Measurements from ENCODE around the gene SPATA21.
A peak's percentile ranks its signal among the peaks of the same experiment; 100 is the strongest.
"Not testable (repeated sequence)": the region's sequence is repeated elsewhere in the genome, so short reads cannot be mapped to it uniquely, and the experiment has no call there.

SPATA21 gene

DNA sequence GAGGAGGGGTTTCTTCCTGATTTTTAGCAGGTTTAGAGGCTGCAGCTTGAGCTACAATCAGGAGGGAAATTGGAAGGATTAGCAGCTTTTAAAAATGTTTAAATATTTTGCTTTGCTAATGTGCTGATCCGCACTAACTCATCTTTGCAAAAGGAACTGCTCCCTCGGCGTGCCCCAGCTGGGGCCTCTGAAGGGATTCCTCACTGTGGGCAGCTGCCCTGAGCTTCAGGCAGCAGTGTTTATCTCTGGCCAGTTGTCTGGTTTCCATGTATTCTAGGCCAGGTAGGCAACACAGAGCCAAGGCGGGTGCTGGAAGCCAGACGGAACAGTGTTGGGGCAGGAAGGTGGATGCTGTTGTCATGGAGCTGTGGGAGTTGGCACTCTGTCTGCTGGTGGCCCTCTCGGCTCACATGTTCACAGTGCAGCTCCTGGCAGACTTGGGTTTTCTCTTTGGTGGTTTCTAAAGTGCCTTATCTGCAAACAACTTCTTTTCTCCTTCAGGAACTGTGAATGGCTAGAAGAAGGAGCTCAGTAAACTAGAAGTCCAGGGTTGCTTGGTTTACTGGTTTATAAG is 22.2 kb upstream of the SPATA21 start:
- no peak for DNase-seq (ENCODE audit: low read depth)
- TF ChIP-seq, protein P1, sequence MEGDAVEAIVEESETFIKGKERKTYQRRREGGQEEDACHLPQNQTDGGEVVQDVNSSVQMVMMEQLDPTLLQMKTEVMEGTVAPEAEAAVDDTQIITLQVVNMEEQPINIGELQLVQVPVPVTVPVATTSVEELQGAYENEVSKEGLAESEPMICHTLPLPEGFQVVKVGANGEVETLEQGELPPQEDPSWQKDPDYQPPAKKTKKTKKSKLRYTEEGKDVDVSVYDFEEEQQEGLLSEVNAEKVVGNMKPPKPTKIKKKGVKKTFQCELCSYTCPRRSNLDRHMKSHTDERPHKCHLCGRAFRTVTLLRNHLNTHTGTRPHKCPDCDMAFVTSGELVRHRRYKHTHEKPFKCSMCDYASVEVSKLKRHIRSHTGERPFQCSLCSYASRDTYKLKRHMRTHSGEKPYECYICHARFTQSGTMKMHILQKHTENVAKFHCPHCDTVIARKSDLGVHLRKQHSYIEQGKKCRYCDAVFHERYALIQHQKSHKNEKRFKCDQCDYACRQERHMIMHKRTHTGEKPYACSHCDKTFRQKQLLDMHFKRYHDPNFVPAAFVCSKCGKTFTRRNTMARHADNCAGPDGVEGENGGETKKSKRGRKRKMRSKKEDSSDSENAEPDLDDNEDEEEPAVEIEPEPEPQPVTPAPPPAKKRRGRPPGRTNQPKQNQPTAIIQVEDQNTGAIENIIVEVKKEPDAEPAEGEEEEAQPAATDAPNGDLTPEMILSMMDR (IDR thresholded peaks at IDR 0.05; ENCODE audit: insufficient read depth, low read depth, low read length, missing control alignments) = no peak
- H3K4me3 ChIP-seq (ENCODE audit: low read depth, low read length) = no peak overlapping the region

DNA sequence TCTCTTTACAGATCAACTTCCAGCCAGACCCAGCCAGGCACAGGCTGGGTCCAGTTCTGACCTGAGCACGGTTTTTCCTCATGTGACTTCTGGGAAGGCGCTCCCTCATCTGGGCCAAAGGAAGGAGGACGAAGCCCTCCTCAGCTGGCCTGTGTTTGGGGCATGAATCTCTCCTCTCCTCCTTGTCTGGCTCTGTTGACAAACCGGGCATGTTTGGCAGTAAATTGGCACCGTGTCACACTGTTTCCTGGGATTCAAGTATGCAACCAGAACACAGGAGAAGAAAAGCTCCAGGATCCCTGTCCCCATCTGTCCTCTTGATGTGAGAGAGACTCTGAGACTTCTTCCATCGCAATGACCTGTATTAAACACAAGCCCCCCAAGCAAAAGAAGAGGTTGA is 21.6 kb upstream of the SPATA21 start:
- no peak overlapping the region for H3K4me3 ChIP-seq (ENCODE audit: low read depth, low read length)
- no peak for DNase-seq (ENCODE audit: low read depth)
- TF ChIP-seq, protein P1 (IDR thresholded peaks at IDR 0.05; ENCODE audit: insufficient read depth, low read depth, low read length, missing control alignments) = no peak

DNA sequence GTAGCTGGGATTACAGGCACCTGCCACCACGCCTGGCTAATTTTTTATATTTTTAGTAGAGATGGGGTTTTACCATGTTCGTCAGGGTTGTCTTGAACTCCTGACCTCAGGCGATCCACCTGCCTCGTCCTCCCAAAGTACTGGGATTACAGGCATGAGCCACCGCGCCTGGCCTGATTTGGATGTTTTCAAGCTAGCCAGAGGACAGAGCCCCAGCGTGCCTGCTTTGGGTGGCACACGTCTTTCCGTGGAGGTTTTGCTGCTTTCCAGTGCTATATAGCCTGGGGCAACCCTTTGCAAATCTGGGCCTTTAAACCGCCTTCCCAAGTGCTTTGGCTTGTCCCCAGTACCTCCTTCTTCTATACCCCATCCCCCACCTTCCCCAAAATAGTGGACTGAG is 18.9 kb upstream of the SPATA21 start:
- H3K4me3 ChIP-seq (ENCODE audit: low read depth, low read length); DNase-seq (ENCODE audit: low read depth): not testable (repeated sequence)

DNA sequence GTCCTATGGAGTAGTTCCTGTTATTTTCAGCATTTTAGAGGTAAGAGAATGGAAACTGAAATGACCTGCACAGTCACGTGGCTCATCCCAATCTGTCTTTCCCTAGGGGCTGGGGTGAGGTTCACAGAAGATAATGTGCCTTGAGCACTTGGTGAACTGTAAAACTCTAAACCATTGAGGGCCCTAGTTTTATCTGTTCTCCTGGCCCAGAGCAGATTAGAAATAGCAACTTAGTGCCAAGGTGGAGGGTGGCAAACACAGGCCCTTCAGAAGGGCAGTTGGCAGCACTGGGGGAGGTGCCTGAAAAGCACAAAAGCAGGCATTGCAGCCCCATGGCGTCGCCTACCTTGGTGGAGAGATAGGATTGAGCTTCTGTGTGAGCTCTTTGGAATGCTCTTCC is 17.7 kb upstream of the SPATA21 start:
- not testable (repeated sequence) for H3K4me3 ChIP-seq (ENCODE audit: low read depth, low read length); DNase-seq (ENCODE audit: low read depth)

DNA sequence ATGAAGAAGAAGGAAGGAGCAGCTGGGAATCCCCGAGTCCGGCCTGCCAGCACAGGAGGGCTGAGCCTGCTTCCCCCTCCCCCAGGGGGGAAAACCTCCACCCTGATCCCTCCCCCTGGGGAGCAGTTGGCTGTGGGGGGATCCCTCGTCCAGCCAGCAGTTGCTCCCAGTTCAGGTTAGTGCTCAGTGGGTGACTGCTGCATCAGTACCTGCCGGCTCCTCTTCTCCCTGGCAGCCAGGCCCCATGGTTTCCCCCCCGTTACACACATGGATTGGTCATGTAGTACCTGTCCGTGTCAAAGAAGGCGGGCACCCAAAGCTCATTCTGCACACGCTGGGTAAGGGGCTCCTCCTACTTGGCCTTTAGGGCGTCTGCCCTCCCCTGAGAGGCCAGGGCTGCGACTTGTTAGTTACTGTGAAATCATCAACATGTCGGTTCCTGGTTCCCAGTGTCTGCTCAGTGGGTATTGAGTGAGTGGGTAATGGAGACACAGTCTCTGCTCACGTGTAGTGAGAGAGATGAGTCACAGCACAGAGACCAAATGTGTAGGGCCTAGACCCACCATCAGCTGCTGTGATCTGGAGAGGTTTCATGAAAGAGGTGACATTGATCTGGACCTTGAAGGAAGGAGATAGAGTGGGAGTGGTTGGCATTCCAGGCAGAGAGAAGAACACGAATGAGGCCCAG is 14.8 kb upstream of the SPATA21 start:
- H3K4me3 ChIP-seq (ENCODE audit: low read depth, low read length) = no peak overlapping the region
- TF ChIP-seq, protein P1 (IDR thresholded peaks at IDR 0.05; ENCODE audit: insufficient read depth, low read depth, low read length, missing control alignments) = no peak
- DNase-seq (ENCODE audit: low read depth) = peak; percentile 69

DNA sequence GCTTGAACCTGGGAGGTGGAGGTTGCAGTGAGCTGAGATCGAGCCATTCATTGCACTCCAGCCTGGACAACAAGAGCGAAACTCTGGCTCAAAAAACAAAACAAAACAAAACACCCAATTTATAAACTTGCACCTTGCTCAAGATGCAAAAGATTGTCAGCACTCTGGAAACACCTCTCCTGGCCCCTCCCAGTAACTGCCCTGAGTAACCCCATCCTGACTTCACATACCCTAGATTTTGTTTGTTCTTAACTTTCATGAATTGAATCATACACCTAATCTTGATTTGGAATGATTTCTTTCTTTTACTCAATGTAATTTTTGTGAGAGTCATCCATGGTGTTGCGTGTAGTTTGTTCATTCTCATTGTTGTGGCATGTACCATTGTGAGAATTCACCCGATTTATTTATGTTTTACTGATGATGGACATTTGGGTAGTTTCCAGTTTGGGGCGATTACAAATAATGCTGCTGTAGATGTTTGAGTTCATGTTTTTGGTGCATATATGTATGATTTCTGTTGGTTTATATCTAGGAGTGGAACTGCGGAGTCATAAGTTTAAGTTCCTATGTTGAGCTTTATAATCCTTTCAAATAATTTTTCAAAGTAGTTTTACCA is 13.7 kb upstream of the SPATA21 start:
- H3K4me3 ChIP-seq (ENCODE audit: low read depth, low read length) = peak overlapping the region; percentile 16
- TF ChIP-seq, protein P1 (IDR thresholded peaks at IDR 0.05; ENCODE audit: insufficient read depth, low read depth, low read length, missing control alignments) = no peak
- peak; percentile 60 for DNase-seq (ENCODE audit: low read depth)

DNA sequence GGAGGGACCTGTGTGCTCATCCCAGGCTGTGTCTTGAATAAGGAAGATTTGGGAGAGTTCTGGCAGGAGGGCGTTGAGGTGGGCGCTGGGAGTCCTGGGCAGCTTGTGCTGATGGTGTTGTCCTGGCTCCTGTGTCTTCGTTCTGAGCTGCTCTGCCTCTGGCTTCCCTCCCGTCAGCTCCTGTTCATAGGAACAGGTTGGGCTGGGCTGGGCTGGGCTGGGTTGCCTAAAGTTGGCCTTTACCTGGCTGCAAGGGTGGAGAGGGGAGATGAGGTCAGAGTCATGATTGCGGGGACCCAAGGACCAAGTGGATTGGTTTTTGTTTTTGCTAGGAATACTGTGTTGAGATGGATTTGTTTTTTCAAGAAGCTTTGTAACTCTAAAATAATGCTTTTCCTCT is 12.4 kb upstream of the SPATA21 start:
- TF ChIP-seq, protein P1 (IDR thresholded peaks at IDR 0.05; ENCODE audit: insufficient read depth, low read depth, low read length, missing control alignments) = no peak

DNA sequence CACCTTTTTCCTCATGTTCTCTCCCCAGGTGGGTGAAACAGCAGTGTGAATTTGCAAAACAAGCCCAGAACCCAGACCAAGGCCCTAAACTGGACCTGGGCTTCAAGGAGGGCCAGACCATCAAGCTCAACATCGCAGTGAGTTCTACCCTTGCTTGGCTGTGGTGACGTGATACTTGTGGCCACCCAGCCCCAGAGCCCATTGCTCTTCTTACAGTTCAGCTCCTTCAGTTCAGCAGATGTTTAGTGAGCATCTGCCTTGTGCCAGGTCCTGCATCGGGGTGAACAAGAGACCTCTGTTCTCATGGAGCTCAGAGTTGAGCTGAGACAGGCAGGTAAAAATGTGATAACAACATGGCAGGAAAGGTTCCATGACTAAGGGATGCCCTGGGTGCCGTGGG is 11.8 kb upstream of the SPATA21 start:
- DNase-seq (ENCODE audit: low read depth) = no peak
- H3K4me3 ChIP-seq (ENCODE audit: low read depth, low read length) = no peak overlapping the region
- TF ChIP-seq, protein P1 (IDR thresholded peaks at IDR 0.05; ENCODE audit: insufficient read depth, low read depth, low read length, missing control alignments) = no peak

More for the DNA sequence above, 12.4 kb upstream of the SPATA21 start:
- no peak overlapping the region for H3K4me3 ChIP-seq (ENCODE audit: low read depth, low read length)
- DNase-seq (ENCODE audit: low read depth) = no peak
